ENCODE measurements around the gene CCDC102A. TPM values are rescaled to one million over a fixed set of nuclear protein-coding genes. Genes with fewer than 3 reads are reported as not detected.

CCDC102A gene
- total RNA-seq, 1 donor from 2014 or later = 12.8 TPM

- Histone ChIP-seq H3K4me1 (no peaks in the 10 kb centered on the region), H3K4me3 (no peak overlapping the region), H3K27ac (no peak overlapping the region), H3K27me3 (ENCODE audit: low read depth) (no peaks in the 10 kb centered on the region), H3K9me3 (no peaks in the 10 kb centered on the region), H3K36me3 (no peaks in the 10 kb centered on the region)
- DNase-seq = no peak
- intact Hi-C loops (cut with DNase I) = no loop called here
- no peak for TF ChIP-seq CTCF (IDR thresholded peaks at IDR 0.05)
- ATAC-seq = no peak
Measured at GRCh38 chr16:57568173-57568678, 31.9 kb upstream of the CCDC102A start.

- no peak for TF ChIP-seq CTCF (IDR thresholded peaks at IDR 0.05)
- ATAC-seq = no peak
- H3K36me3 ChIP-seq = no peaks in the 10 kb centered on the region
- no peaks in the 10 kb centered on the region for H3K4me1 ChIP-seq
- H3K9me3 ChIP-seq = no peaks in the 10 kb centered on the region
- DNase-seq = no peak
- H3K27me3 ChIP-seq (ENCODE audit: low read depth) = no peaks in the 10 kb centered on the region
- no peak overlapping the region for H3K27ac ChIP-seq
- intact Hi-C loops (cut with DNase I) = no loop called here
- H3K4me3 ChIP-seq = no peak overlapping the region
Measured at GRCh38 chr16:57567691-57568090, 31.3 kb upstream of the CCDC102A start.

- no peaks in the 10 kb centered on the region for H3K27me3 ChIP-seq (ENCODE audit: low read depth)
- H3K27ac ChIP-seq = no peak overlapping the region
- intact Hi-C loops (cut with DNase I) = no loop called here
- no peak overlapping the region for H3K4me3 ChIP-seq
- no peak for TF ChIP-seq CTCF (IDR thresholded peaks at IDR 0.05)
- no peaks in the 10 kb centered on the region for H3K36me3 ChIP-seq
- no peaks in the 10 kb centered on the region for H3K4me1 ChIP-seq
- no peaks in the 10 kb centered on the region for H3K9me3 ChIP-seq
- no peak for ATAC-seq
- DNase-seq = no peak
Measured at GRCh38 chr16:57566436-57566835, 30.1 kb upstream of the CCDC102A start.

GRCh38 chr16:57565461-57565860 lies 29.1 kb upstream of the CCDC102A start:
- no peaks in the 10 kb centered on the region for H3K9me3 ChIP-seq
- no peaks in the 10 kb centered on the region for H3K36me3 ChIP-seq
- H3K27ac ChIP-seq = no peak overlapping the region
- ATAC-seq (no peak), DNase-seq (no peak)
- TF ChIP-seq CTCF (IDR thresholded peaks at IDR 0.05) = no peak
- H3K4me1 ChIP-seq = no peaks in the 10 kb centered on the region
- H3K4me3 ChIP-seq = no peak overlapping the region
- H3K27me3 ChIP-seq (ENCODE audit: low read depth) = no peaks in the 10 kb centered on the region
- intact Hi-C loops (cut with DNase I) = no loop called here

GRCh38 chr16:57564571-57565270 lies 28.4 kb upstream of the CCDC102A start:
- no peak for DNase-seq
- H3K36me3 ChIP-seq = no peaks in the 10 kb centered on the region
- H3K9me3 ChIP-seq = no peaks in the 10 kb centered on the region
- H3K27ac ChIP-seq = no peak overlapping the region
- intact Hi-C loops (cut with DNase I) = no loop called here
- TF ChIP-seq CTCF (IDR thresholded peaks at IDR 0.05) = no peak
- no peak overlapping the region for H3K4me3 ChIP-seq
- no peaks in the 10 kb centered on the region for H3K4me1 ChIP-seq
- ATAC-seq = no peak
- no peaks in the 10 kb centered on the region for H3K27me3 ChIP-seq (ENCODE audit: low read depth)

Data from lower lobe of right lung (tissue), 2 donors.